ENCODE results near the gene HDAC4. TPM values are rescaled to one million over a fixed set of nuclear protein-coding genes. Genes with fewer than 3 reads are reported as not detected.

The HDAC4 gene
- total RNA-seq, 1 experiment from 2014 or later = 47.6 TPM

DNA sequence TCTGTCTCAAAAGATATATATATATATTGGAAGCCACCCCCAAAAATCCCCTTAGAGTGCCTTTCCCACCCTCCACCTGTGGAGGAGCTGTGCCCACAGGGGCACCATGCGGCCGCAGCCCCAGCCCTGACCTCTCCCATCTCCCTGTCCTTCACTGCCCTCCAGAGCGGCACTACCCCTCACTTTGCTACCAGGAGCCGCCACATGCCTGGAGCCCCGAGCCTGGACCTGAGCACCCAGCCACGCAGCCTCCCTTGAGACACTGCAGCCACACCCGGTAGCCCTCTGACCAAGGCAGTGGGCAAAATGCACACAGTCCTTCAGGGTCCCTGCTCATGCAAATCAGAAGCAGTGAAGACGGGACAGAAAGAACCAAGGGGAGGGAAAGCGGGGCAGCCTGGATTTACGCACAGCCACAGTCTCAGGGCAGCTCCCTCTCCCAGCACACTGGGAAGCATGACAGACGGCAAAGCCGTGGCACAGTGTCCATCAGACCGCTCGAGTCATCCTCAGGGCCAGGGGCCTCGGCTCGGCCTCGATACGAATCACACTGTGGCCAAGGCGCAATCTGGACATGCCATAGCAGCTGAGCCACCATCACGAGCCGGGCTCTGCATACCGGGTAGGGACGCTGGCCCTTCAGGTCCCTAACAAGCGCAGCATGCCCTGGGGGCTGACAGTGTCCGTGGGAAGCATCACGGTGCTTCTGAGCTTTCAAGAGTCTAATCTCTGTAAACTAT is 10.1 kb downstream of the HDAC4 start:
- ChIA-PET RAD21 (ENCODE audit: low non-redundant PET in 1 of 2, low total read pairs in 2 of 2, uncharacterized antibody in 2 of 2, unreplicated experiment in 2 of 2) (no interaction called here), POLR2A (no interaction called here), CTCF (interaction anchor here (1.0 kb wide), 1 partner anchor 10 kb away, joined by 3 read pairs; the partner anchor contains the start of gene HDAC4)
- H3K4me2 ChIP-seq (ENCODE audit: low read length) = no peak overlapping the region
- H3K4me3 ChIP-seq (replicated peaks in 1 of 2; ENCODE audit: low read depth in 1 of 2, low read length in 2 of 2) = no peak overlapping the region
- peaks cover 70% of the 10 kb centered on the region for H3K79me2 ChIP-seq (ENCODE audit: insufficient read depth, low read length)
- intact Hi-C loops (cut with micrococcal nuclease) = loop anchor here (10.0 kb wide), 1 partner anchor 604 kb away; no protein-coding TSS in a partner anchor
- peaks cover 0 to 7% of the 10 kb centered on the region in 2 experiments; a peak in 1 of 4 replicates for H3K4me1 ChIP-seq (ENCODE audit: control insufficient read depth in 1 of 2, insufficient read depth in 2 of 2, low read length in 2 of 2)
- no peaks in the 10 kb centered on the region; a peak in 1 of 4 replicates for H3K36me3 ChIP-seq (ENCODE audit: control insufficient read depth in 1 of 2, insufficient read depth in 2 of 2, low read length in 2 of 2)
- no peaks in the 10 kb centered on the region for H3K9me3 ChIP-seq (ENCODE audit: control insufficient read depth in 1 of 2, insufficient read depth in 1 of 2, low read depth in 1 of 2, low read length in 2 of 2)
- no peaks in the 10 kb centered on the region for H3K27me3 ChIP-seq (ENCODE audit: insufficient read depth, low read length)
- no peak overlapping the region for H2AFZ ChIP-seq (ENCODE audit: low read depth, low read length, poor library complexity, severe bottlenecking)
- H3K9me2 ChIP-seq (ENCODE audit: insufficient read depth) = no peaks in the 10 kb centered on the region
- H4K20me1 ChIP-seq (ENCODE audit: insufficient read depth) = no peaks in the 10 kb centered on the region
- no peak for TF ChIP-seq EGR1 (IDR thresholded peaks at IDR 0.05; ENCODE audit: low read depth)
- TF ChIP-seq, protein P1, sequence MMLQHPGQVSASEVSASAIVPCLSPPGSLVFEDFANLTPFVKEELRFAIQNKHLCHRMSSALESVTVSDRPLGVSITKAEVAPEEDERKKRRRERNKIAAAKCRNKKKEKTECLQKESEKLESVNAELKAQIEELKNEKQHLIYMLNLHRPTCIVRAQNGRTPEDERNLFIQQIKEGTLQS (IDR thresholded peaks at IDR 0.05) = no peak
- TF ChIP-seq, protein P2, sequence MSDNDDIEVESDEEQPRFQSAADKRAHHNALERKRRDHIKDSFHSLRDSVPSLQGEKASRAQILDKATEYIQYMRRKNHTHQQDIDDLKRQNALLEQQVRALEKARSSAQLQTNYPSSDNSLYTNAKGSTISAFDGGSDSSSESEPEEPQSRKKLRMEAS (IDR thresholded peaks at IDR 0.05) = no peak
- no peak for TF ChIP-seq EZH2phosphoT487 (IDR thresholded peaks at IDR 0.05; ENCODE audit: borderline replicate concordance)
- no peak for TF ChIP-seq SP1 (IDR thresholded peaks at IDR 0.05; ENCODE audit: low read depth)
- TF ChIP-seq, protein P3, sequence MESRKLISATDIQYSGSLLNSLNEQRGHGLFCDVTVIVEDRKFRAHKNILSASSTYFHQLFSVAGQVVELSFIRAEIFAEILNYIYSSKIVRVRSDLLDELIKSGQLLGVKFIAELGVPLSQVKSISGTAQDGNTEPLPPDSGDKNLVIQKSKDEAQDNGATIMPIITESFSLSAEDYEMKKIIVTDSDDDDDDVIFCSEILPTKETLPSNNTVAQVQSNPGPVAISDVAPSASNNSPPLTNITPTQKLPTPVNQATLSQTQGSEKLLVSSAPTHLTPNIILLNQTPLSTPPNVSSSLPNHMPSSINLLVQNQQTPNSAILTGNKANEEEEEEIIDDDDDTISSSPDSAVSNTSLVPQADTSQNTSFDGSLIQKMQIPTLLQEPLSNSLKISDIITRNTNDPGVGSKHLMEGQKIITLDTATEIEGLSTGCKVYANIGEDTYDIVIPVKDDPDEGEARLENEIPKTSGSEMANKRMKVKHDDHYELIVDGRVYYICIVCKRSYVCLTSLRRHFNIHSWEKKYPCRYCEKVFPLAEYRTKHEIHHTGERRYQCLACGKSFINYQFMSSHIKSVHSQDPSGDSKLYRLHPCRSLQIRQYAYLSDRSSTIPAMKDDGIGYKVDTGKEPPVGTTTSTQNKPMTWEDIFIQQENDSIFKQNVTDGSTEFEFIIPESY (IDR thresholded peaks at IDR 0.05; ENCODE audit: extremely low read depth, insufficient replicate concordance, low read length) = no peak
- no peak for TF ChIP-seq SIN3A (IDR thresholded peaks at IDR 0.05; ENCODE audit: low read depth)
- TF ChIP-seq POLR2AphosphoS5 (IDR thresholded peaks at IDR 0.05; ENCODE audit: low read depth, low read length) = no peak
- no peak for TF ChIP-seq YY1 (IDR thresholded peaks at IDR 0.05; ENCODE audit: extremely low read depth, insufficient replicate concordance, low read depth, low read length)
- TF ChIP-seq, protein P4, sequence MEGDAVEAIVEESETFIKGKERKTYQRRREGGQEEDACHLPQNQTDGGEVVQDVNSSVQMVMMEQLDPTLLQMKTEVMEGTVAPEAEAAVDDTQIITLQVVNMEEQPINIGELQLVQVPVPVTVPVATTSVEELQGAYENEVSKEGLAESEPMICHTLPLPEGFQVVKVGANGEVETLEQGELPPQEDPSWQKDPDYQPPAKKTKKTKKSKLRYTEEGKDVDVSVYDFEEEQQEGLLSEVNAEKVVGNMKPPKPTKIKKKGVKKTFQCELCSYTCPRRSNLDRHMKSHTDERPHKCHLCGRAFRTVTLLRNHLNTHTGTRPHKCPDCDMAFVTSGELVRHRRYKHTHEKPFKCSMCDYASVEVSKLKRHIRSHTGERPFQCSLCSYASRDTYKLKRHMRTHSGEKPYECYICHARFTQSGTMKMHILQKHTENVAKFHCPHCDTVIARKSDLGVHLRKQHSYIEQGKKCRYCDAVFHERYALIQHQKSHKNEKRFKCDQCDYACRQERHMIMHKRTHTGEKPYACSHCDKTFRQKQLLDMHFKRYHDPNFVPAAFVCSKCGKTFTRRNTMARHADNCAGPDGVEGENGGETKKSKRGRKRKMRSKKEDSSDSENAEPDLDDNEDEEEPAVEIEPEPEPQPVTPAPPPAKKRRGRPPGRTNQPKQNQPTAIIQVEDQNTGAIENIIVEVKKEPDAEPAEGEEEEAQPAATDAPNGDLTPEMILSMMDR (IDR thresholded peaks at IDR 0.05 in 2 of 3, conservative IDR thresholded peaks at IDR 0.05 in 1 of 3; ENCODE audit: borderline replicate concordance in 1 of 3, insufficient read depth in 1 of 3, low read depth in 2 of 3, low read length in 2 of 3) = no peak
- TF ChIP-seq CEBPB (IDR thresholded peaks at IDR 0.05; ENCODE audit: low read depth) = no peak
- TF ChIP-seq POLR2A (IDR thresholded peaks at IDR 0.05; ENCODE audit: borderline replicate concordance, extremely low read depth, insufficient read depth, insufficient read length) = no peak
- no peak for TF ChIP-seq ZNF274 (IDR thresholded peaks at IDR 0.05; ENCODE audit: low read depth, low read length)
- no peak for TF ChIP-seq ZFX (IDR thresholded peaks at IDR 0.05)
- TF ChIP-seq CBX3 (IDR thresholded peaks at IDR 0.05; ENCODE audit: low read depth) = no peak
- no peak for TF ChIP-seq ELF1 (IDR thresholded peaks at IDR 0.05; ENCODE audit: borderline replicate concordance, low read depth)
- H3K27ac ChIP-seq (ENCODE audit: low read depth, low read length) = no peak overlapping the region
- H3K9ac ChIP-seq (ENCODE audit: low read length) = no peak overlapping the region
- ATAC-seq (0 out of 2 replicates have a peak, but pooled peaks have one; percentile 41), DNase-seq (ENCODE audit: low read depth, low spot score) (no peak)
- no TSS peak for BruUV-seq (replicated peaks)
